GM20431 (cell line): ENCODE measurements around the gene DDX56.

Experiments used
- in situ Hi-C: fragments of 300-500 bp; cut with MseI, MboI; formaldehyde crosslinking; loops from one replicate; pipeline ENCODE4 v1.15.0; 2020; ENCODE audit warnings: low sequenced_read_pairs; ENCODE audit not compliant: unreplicated experiment

Gene DDX56

DNA sequence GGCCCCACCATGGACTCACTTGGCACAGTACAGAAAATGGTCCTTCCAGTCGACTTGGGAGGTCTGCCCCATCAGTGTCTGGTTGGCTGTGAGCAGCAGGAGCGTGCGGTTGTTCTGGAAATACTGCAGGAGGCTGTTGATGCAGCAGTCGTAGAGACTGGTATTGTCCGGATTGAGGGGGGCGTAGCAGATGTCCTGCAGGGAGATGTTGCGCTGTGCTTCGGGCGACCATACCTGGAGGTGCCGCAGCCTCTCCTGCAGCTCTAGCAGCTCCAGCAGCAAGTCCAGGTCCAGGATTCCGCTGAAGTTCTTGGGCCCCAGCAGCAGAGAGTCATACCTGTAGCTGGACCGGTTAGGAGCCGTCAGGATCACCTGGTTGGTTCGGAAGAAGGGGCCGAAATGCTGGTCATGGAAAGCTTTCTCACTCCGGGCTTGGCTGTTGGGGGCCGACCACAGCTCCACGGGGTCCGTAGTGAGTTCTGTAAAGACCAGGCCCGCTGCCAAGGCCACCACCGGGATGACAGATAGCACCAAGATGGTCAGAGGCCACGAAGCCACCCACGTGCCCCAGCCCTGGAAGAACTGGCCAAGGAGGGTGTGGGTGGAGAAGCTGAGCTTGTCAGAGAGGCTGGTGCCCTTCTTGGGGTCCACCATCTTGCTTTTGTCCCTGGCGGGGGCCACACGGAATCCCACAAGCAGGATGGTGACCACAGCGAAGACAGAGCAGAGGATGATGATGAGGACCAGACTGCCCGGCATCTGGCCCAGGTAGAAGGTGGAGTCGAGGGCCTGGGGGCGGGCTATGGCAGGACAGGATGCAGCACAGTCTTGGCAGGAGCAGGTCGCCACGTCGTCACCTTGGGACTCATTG is 34.7 kb downstream of the DDX56 start:
- in situ Hi-C loops, result no loop called here

GRCh38 chr7:44538093-44538797 is 35.5 kb downstream of the DDX56 start:
- in situ Hi-C loops, result no loop called here

DNA sequence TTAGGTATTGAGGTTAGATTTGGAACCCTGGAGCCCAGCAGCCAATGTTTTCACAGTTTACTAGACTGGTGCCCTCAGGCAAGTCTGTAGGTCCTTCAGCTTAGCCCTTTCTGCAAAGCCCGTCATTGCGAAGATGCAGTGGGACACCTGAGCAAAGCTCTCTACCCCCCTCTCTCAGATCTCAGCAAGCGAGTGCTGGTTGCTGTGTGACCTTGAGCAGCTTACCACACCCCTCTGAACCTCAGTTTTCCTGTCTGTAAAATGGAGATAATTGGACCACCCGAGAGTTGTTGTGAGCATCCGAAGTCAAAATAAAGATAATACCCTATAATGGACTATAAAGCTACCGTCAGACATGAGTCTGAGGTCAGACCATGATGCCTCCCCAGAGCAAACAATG is 36.3 kb downstream of the DDX56 start:
- in situ Hi-C loops, result no loop called here

GRCh38 chr7:44536090-44536489 is 37.6 kb downstream of the DDX56 start:
- in situ Hi-C loops, result no loop called here

DNA sequence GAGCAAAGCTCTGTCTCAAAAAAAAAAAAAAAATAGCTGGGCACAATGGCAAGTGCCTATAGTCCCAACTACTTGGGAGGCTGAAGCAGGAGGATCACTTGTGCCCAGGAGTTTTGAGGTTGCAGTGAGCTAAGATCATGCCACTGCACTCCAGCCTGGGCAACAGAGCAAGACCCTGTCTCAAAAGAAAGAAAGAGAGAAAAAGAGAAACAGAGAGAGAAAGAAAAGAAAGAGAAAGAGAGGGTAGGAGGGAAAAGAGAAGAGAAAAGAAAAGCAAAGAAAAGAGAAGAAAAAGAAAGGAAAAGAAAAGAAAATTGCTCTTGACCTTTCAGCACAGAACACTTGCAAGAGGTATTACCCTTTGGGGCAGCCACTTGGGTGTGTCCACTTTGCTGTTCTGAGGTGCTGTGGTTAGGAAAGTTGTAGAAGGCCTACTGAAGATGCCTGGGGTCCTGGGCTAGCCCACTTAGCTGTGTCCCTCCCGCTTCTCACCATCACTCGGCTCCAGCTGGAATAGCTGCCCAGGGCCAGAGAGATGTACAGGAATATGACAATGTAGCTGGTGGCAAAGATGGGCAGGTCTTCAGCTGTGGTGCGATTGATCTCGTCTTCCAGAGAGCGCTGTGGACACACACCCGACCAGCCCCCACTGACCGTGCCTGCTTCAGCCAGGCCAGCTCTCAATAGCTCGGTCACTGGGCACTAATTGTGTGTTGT is 38.2 kb downstream of the DDX56 start:
- in situ Hi-C loops, result no loop called here

DNA sequence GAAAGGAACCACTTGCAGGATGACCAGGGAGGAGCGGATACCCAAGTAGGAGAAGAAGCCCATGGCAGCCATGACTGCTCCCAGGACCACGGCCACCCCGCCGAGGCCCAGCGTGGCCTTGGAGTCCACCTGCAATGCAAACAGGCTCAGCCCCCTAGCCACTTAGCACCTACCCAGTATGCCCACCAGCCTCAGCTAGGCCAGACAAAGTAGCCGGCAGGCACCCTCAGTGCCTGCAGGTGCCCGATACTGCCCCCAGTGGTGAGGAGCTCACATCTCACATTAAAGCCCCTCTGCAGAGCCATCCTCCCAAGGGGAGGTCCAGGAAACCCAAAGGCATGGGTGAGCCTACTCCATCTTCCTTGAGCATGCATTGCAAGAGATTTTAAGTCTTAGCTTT is 39.2 kb downstream of the DDX56 start:
- in situ Hi-C loops, result no loop called here

GRCh38 chr7:44534087-44534486 is 39.6 kb downstream of the DDX56 start:
- in situ Hi-C loops, result no loop called here

GRCh38 chr7:44533301-44534055 is 40.2 kb downstream of the DDX56 start:
- in situ Hi-C loops, result no loop called here

DNA sequence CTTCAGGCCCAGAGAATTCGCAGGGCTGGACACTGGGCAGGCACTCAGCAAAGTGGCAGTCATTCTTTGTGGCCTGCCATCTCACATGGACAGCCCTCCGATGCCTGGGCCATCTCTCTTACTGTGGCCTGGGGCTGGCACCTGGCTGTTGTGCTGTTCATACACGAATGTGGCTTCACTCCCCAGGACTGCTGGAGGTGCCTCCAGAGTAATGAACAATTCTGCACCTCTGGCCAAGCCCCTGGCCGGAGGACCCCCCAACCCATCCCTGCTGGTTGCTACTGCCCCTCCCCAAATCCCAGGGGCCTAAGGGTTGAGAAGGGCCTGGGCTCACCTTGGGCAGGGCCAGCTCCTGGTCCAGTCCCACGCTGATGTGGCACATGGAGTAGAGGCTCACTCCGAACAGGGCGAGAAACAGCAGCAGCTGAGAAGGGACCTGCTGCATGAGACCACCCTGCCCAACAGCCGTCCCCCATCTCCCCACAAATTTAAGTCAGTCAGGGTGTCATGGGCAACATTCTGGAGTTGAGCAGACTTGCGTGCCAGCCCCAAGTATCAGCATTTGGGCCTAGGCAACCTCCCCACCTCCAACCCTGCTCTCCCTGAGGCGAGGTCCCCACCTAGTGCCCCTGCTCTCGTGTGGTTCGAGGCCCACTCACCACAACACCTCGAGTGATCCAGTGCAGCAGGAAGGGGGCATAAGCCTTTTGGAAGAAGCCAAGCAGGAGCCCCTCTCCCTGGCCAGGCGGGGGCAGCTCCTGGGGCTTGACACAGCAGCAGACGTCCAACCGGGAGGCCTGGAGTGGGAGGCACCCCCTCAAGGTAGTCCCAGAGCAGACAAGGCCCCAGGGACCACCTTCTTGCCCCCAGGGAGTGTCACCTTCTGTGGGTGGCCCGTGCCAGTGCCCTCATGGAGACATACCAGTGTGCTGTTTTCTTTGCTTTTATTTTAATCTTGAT is 42.0 kb downstream of the DDX56 start:
- in situ Hi-C loops, result no loop called here

GRCh38 chr7:44530990-44531389 is 42.7 kb downstream of the DDX56 start:
- in situ Hi-C loops, result no loop called here

DNA sequence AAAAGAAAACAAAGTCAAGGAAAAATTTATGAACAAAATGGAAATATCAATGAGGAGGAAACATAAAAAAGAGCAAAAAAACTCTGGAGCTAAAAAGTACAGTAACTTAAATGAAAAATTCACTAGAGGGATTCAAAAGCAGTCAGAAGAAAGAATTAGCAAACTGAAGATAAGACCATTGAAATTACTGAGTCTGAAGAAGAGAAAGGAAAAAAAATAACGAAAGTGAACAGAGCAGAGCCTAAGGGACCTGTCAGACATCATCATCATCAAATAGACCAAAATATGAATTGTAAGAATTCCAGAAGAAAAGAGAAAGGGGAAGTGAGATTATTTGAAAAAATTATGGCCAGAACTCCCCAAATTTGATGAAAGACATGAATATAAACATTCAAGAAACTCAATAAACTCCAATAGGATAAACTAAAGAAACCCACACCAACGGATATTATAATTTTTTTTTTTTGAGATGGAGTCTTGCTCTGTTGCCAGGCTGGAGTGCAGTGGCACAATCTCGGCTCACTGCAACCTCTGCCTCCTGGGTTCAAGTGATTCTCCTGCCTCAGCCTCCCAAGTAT is 48.8 kb downstream of the DDX56 start:
- in situ Hi-C loops, result no loop called here

DNA sequence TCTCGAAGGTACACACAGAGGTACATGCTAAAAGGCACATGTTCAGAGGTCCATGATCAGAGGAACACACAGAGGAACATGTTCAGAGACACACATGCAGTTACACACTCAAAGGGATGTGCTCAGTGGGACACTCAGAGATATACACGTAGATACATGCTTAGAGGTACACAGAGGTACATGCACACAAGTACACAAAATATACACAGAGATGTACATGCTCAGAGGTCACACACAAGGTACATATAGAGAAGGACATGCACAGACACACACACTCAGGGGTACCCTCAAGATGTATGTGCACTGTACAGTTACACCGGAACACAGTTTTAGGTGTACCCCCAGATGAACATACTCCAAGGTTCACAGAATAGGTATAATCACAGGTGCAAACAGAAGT is 51.4 kb downstream of the DDX56 start:
- in situ Hi-C loops, result no loop called here

DNA sequence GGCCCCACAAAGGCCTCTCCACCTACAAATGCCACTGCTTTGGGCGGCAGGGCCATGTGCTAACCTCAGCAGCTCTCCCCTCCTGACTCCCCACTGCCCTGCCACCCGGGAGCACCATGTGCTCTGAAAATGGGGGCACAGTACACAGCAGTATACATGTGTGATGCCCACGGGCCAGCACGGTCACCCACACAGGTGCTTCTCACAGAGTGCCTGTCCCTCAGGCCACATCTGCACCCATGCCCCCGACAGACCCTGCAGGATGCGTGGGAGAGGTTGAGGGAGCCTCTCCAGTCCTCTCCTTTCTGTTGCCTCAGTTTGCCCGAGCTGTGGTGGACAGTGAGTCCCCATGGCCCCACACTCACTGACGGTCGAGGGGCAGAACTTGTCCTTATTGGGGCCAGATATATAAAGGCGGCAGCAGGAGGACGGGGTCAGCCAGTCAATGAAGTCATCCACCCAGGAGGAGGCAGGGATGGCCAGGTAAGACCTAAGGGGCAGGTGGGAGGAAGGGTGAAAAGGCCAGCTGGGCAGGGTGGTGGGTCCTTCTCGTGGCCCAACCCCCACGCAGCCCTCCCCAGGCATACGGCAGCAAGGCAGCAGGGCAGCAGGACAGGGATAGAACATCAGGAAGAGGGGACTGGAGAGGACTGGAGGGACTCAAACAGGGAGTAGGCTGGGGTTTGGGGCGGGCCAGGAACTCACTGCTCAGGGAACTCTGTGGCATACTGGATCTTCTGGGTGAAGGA is 52.2 kb downstream of the DDX56 start:
- in situ Hi-C loops, result no loop called here

- in situ Hi-C loops, result no loop called here
These were observed 53.1 kb downstream of the DDX56 start for GRCh38 chr7:44520574-44520973.

DNA sequence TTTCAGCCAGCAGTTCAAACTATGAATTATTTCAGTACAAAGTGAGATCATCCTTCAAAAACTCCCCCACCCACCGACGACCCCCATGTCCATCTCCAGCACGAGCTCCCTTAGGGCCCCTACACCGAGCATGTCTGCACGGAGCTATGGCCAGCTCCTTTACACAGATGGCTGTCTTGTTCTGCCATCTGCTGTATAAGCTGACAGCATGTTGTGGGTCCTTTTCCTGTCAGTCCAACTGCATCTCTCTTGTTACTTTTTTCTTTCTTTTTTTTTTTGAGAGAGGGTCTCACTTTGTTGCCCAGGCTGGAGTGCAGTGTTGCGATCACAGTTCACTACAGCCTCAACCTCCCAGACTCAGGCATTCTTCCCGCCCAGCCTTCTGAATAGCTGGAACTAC is 54.2 kb downstream of the DDX56 start:
- in situ Hi-C loops, result no loop called here

- in situ Hi-C loops, result no loop called here
These were observed 54.9 kb downstream of the DDX56 start for GRCh38 chr7:44518761-44519160.

DNA sequence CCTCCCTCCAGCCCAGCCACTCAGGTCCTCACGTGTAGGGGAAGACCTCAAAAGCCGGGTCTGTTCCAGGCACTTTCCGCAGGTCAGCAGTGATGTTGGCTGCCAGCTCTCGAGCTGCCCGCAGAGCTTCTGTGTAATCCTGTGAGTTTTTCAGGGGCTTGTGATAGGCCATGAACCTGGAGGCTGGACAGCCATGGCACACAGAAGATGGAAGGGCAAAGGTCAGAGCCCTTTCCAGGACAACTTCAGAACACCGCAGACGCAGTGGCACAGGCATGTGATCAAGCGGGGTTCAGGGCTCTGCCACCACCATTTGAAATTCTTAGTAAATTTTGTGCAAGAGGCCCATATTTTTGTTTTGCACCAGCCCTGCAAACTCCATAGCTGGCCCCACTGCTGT is 56.5 kb downstream of the DDX56 start:
- in situ Hi-C loops, result no loop called here
